Brain microvascular endothelial cell (primary cell): ENCODE results near the gene MARCHF3.

ENCODE experiments used
- DNase-seq: peaks from one replicate; pipeline ENCODE4 v3.0.0-alpha.2; 2020
- H3K27ac ChIP-seq: fragments of 250-450 bp; sonication (Bioruptor Pico); 2 replicates; pipeline ENCODE4 v1.5.1; 2020; ENCODE audit warnings: mild to moderate bottlenecking, moderate library complexity
- H3K27me3 ChIP-seq: fragments of 250-450 bp; sonication (Bioruptor Pico); replicated peaks from 2 replicates; pipeline ENCODE4 v1.5.1; 2020; ENCODE audit warnings: mild to moderate bottlenecking
- H3K36me3 ChIP-seq: fragments of 250-450 bp; sonication (Bioruptor Pico); replicated peaks from 2 replicates; pipeline ENCODE4 v1.5.1; 2020; ENCODE audit warnings: mild to moderate bottlenecking
- H3K4me3 ChIP-seq: 2 replicates; pipeline ENCODE4 v1.5.1; 2011; ENCODE audit warnings: low read depth, mild to moderate bottlenecking, control low read depth, low read length, moderate library complexity
- CTCF ChIP-seq: IDR thresholded peaks from 2 replicates; pipeline ENCODE4 v1.5.1; 2011; ENCODE audit warnings: low read depth, mild to moderate bottlenecking, moderate library complexity, low read length, control low read depth, inconsistent platforms; ENCODE audit errors: missing control alignments
- in situ Hi-C: cut with HindIII; loops from 2 replicates; pipeline ENCODE4 v1.10.0; 2017; ENCODE audit warnings: low sequenced_read_pairs, low pct_ligation_motif_present

The MARCHF3 gene

DNA sequence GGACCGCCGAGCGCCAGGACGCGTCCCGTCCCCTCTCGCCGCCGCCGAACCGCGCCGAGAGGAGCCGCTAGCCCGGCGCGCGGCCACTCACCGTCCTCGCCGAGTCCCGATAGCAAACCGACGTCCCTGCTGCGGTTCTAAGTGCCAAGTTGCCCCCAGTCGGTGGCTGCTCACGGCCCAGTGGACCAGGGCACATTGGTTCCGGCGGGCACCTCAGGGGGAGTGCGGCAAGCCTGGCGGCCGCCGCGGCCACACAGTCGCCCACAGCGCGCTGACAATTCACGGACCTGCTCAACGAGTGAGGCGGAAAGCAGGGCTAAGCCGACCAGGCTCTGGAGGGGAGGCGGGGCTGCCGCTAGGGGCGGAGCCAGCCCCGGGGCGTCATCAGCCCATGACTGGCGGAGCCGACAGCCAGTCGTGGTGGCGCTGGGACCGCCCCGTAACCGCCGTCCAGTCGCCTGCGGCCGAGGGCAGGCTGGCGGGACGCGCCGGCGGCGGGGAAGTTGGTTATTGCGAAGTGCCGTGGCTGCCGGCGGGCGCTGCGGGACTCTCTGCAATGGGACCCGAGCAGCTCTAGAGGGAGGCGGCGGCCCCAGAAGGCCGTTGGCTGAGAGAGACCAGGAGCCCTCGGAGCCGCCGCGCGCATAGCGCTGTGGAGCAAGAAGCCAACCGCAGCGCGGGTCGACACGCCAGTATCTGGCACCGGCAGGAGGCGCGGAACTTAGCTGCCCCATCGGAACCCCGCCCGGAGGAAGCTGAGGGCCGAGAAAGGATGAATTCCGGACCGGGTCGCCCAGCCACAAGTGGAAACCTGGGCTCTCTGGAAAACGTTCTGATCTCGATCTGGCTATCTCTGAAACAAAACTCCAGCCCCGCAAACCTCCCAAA lies at the start of gene MARCHF3:
Gene MARCHF3 (minus strand): TSS at position 300 of the 888 bp plus-strand sequence. CDS start 112,387 bp downstream, outside the sequence.
- peak within 1 kb of the TSS; percentile 84 for H3K4me3 ChIP-seq
- H3K27me3 ChIP-seq = no peaks in the 10 kb centered on the region
- peak; percentile 53 for TF ChIP-seq CTCF
- H3K36me3 ChIP-seq = no peaks in the 10 kb centered on the region
- in situ Hi-C loops = no loop called here
- peak; percentile 92 for DNase-seq
- peak within 1 kb of the TSS; percentile 67 for H3K27ac ChIP-seq

- DNase-seq = no peak
- Histone ChIP-seq H3K27ac (no peak overlapping the region), H3K27me3 (no peaks in the 10 kb centered on the region), H3K4me3 (no peak overlapping the region), H3K36me3 (no peaks in the 10 kb centered on the region)
- no peak for TF ChIP-seq CTCF
- in situ Hi-C loops = no loop called here
Observed at GRCh38 chr5:127079994-127080491, 49.7 kb upstream of the MARCHF3 start.

GRCh38 chr5:127077366-127077765 lies 47.0 kb upstream of the MARCHF3 start:
- TF ChIP-seq CTCF = no peak
- no peaks in the 10 kb centered on the region for H3K27me3 ChIP-seq
- no peak overlapping the region for H3K4me3 ChIP-seq
- DNase-seq = no peak
- H3K36me3 ChIP-seq = no peaks in the 10 kb centered on the region
- in situ Hi-C loops = no loop called here
- no peak overlapping the region for H3K27ac ChIP-seq

GRCh38 chr5:127076315-127077129 lies 46.2 kb upstream of the MARCHF3 start:
- H3K4me3 ChIP-seq = no peak overlapping the region
- peak; percentile 58 for DNase-seq
- TF ChIP-seq CTCF = no peak
- in situ Hi-C loops = no loop called here
- H3K27me3 ChIP-seq = no peaks in the 10 kb centered on the region
- H3K27ac ChIP-seq = no peak overlapping the region
- H3K36me3 ChIP-seq = no peaks in the 10 kb centered on the region

DNA sequence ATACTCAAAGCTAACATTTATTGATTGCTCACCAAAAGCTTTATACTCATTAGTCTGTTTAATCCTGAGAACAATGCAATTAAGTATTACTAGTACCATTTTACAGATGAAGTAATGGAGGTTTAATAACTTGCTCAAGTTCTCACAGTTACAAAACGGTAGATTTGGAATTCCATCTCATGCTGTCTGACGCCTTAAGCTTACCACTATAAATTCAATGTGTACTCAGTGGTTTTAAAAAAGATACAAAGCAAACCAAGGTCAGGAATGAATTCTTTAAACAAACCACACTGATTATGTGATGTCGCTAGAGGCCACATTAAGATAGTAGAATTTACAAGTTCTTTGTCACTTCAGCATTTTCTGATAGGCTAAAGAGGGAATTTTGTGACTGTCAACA lies 44.1 kb upstream of the MARCHF3 start:
- in situ Hi-C loops = no loop called here

More for the DNA sequence above, 44.1 kb upstream of the MARCHF3 start:
- DNase-seq = no peak
- H3K27me3 ChIP-seq = no peaks in the 10 kb centered on the region
- H3K36me3 ChIP-seq = no peaks in the 10 kb centered on the region
- TF ChIP-seq CTCF = no peak
- no peak overlapping the region for H3K4me3 ChIP-seq
- no peak overlapping the region for H3K27ac ChIP-seq
